Activated naive CD8-positive, alpha-beta T cell treated with anti-CD3 and anti-CD28 coated beads, Interleukin-2, amount 50 U/mL, for 24 hours (primary cell): ENCODE measurements around the gene TOLLIP.
A peak's percentile ranks its signal among the peaks of the same experiment; 100 is the strongest.

ENCODE experiments used
- ATAC-seq: fragments of 150-1000 bp; cut with Tn5 transposase; one replicate; pipeline ENCODE4 v1.10.0; 2021
- DNase-seq: peaks from one replicate; pipeline ENCODE4 v3.0.0; 2021
- H3K27ac Mint-ChIP-seq: one replicate; pipeline ENCODE4 v1.8.0; 2021; ENCODE audit warnings: mild to moderate bottlenecking, mixed read lengths
- H3K27me3 Mint-ChIP-seq: one replicate; pipeline ENCODE4 v1.8.0; 2021; ENCODE audit warnings: mixed read lengths
- H3K36me3 Mint-ChIP-seq: one replicate; pipeline ENCODE4 v1.8.0; 2021; ENCODE audit warnings: low read depth, mixed read lengths
- H3K4me1 Mint-ChIP-seq: one replicate; pipeline ENCODE4 v1.8.0; 2021; ENCODE audit warnings: mixed read lengths
- H3K4me3 Mint-ChIP-seq: one replicate; pipeline ENCODE4 v1.8.0; 2021; ENCODE audit warnings: mild to moderate bottlenecking, moderate library complexity, mixed read lengths
- H3K9me3 Mint-ChIP-seq: one replicate; pipeline ENCODE4 v1.8.0; 2021; ENCODE audit warnings: mixed read lengths

TOLLIP gene

DNA sequence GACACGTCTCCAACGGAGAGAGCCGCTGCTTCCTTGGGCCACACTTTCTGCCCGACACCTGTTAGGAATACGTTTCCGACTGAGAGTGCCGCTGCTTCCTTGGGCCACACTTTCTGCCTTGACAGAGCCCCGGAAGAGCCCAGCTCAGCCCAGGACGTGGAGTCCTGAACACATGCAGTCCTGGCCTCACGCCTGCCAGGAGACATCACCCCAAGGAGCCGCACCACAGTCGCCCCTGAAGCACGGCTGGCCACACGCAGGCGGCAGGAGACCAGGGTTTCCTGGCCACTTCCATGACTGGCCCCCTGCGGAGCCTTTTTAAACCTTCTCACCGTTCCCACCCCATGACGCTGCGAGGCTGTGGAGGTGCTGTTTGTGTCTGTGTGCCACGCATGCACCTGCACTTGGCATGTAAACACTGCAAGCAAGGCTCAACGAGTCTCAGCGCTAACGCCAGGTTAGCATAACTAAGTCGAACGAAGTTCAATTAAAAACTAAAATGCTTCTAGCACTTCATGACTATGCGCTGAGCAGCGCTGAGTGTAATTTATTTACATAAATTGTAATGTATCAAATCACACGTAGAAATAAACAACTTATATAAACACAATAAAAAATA is 8.8 kb downstream of the TOLLIP start:
- Mint-ChIP-seq H3K36me3 (no peaks in the 10 kb centered on the region), H3K9me3 (no peaks in the 10 kb centered on the region), H3K27ac (no peak overlapping the region), H3K4me3 (no peak overlapping the region), H3K27me3 (no peaks in the 10 kb centered on the region), H3K4me1 (peaks cover 2% of the 10 kb centered on the region)
- DNase-seq (no peak), ATAC-seq (no peak)

DNA sequence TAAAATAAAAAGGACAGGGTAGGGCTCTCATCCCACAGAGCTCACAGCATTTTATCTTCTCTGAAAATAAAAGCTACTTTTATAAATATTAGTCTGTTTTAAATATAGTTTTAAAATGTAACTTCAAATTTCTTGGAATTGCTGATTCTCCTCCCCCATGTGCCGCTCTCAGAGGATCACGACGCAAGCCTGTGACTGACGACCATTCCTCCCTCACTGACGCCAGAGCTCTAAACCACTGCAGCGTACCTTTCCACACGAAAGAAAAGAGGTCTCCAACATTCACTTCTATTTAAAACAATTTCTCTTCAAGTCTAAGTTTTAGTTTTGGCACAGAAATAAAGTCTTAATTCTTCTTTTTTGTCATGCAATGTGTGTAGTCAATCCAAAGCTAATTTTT is 9.3 kb downstream of the TOLLIP start:
- Mint-ChIP-seq H3K9me3 (no peaks in the 10 kb centered on the region), H3K27ac (no peak overlapping the region), H3K27me3 (no peaks in the 10 kb centered on the region), H3K4me1 (peaks cover 2% of the 10 kb centered on the region), H3K36me3 (no peaks in the 10 kb centered on the region), H3K4me3 (no peak overlapping the region)
- ATAC-seq (no peak), DNase-seq (no peak)

DNA sequence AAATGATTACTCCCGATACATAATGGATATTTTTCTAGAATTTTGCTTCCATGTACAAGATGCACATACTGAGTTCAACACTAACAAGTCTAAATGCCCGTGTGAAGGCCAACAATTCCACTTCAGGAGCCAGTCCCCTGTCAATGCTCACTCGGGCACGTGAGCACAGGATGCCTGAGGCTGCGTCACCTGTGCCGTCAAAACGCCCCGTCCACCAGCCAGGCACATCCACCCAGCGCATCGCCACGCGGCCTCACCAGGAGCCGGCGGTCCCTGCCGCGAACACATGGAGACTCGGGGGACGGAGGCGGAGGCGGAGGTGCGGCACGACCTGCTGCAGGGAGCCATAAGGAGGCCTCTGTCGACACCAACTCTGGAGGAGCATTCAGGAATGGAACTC is 9.8 kb downstream of the TOLLIP start:
- no peaks in the 10 kb centered on the region for H3K9me3 Mint-ChIP-seq
- DNase-seq = no peak
- H3K27me3 Mint-ChIP-seq = no peaks in the 10 kb centered on the region
- no peak overlapping the region for H3K4me3 Mint-ChIP-seq
- ATAC-seq = no peak
- peaks cover 2% of the 10 kb centered on the region for H3K4me1 Mint-ChIP-seq
- H3K36me3 Mint-ChIP-seq = no peaks in the 10 kb centered on the region
- H3K27ac Mint-ChIP-seq = no peak overlapping the region

DNA sequence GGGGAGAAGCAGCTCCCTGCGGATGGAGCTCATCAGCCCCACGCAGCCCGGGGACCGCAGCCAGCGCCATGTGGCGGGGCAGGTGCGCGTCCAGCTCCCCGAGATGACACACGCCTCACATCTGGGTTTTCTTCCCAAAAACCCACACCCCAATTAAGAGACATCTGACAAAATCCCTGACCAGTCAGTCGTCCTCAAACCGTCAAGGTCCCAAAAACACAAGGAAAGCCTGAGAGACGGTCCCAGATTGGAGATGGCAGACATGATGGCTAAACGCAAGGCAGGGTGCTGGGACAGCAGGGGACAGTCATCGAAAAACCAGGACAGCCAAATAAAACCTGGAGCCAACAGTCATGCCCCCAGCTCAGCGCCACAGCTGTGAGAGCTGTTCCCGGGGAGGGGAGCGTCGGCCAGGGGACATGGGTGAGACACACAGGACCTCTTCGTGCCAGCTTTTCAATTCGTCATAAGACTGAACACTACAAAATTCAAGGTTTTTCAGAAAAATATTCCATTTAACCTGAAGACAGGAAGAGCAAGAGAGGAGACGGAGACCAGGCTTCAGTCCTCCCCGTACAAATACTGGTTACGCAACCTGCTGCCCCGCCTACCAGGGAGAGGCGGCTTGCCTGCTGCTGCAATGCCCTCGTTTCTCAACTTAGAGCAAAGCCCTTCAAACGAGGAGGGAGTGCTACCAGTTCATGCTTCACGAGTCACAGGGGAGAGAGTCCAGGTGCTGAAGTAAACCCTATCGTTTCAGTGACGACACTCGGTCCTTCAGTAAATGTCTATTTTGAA is 10.5 kb downstream of the TOLLIP start:
- Mint-ChIP-seq H3K27me3 (no peaks in the 10 kb centered on the region), H3K36me3 (no peaks in the 10 kb centered on the region), H3K4me1 (peaks cover 2% of the 10 kb centered on the region), H3K9me3 (no peaks in the 10 kb centered on the region), H3K4me3 (no peak overlapping the region), H3K27ac (no peak overlapping the region)
- DNase-seq (no peak), ATAC-seq (no peak)

DNA sequence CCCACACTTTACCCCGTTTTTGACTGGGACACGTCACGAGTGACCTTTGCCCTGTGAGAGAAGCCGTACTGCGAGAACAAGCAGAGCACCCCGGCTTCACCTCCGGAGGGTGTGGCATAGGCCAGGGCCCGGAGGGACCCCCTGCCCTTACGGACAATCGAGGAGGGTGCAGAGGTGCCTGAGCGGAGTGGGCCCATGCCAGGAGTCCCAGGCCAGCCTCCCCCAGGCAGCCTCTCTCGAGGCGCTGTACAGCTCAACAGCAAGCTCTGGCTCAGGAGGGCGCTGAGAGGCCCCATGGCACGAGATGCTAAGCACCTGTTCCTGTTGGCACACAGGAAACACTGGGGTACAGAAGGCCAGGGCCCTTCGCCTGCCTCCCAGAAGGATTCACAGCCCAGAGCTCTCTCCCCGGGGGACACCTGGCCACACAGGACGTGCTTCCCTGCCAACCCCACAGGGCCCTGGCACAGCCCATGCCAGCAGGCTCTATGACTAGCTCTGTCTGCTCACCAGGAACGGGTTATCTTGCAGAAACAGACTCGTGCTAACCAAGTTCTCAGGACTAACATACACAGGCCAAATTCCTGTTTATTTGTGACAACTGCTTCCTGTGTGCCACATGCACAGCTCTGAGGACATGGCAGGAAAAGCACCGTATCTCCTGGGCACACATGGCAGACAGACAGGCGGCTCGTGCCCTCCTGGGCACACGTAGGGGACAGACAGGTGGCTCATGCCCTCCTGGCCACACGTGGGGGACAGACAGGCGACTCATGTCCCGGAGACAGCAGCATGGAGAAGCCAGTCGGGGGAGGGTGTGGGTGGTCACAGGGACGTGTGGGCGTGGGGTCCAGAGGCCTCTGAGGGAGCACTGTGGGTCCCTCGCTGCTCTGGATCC is 11.6 kb downstream of the TOLLIP start:
- H3K36me3 Mint-ChIP-seq = no peaks in the 10 kb centered on the region
- no peak for ATAC-seq

DNA sequence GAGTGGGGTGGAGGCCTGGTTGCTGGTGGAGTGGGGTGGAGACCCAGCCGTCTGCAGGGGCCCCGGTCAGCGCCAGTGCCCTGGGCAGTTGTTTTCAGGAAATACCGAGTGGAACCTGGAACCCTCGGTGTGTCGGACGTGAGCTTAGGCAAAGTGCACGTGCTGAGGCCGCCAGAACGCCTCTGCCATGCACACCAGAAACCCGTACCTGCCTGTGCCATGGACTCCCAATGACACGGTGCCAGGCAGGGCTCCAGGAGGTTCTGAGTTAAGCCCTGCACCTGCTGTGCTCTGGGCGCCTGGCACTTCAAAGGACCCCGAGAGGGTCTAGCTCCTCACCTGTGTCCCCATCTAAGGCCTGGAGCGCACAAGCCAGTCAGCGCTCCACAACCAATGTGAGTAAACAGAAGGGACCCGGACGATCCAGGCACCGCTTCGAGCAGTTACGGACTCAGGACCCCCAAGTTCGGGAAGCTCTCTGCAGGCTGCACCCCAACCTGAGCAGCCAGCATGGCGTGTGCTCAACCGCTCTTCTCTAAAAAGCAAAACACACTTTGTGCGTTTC is 12.3 kb downstream of the TOLLIP start:
- no peak for ATAC-seq
- Mint-ChIP-seq H3K27ac (no peak overlapping the region), H3K36me3 (peaks cover 4% of the 10 kb centered on the region), H3K9me3 (no peaks in the 10 kb centered on the region), H3K4me3 (no peak overlapping the region), H3K27me3 (no peaks in the 10 kb centered on the region), H3K4me1 (peaks cover 2% of the 10 kb centered on the region)
- DNase-seq = no peak

More for the DNA sequence above, 11.6 kb downstream of the TOLLIP start:
- Mint-ChIP-seq H3K27ac (no peak overlapping the region), H3K4me1 (peaks cover 2% of the 10 kb centered on the region), H3K9me3 (no peaks in the 10 kb centered on the region), H3K27me3 (no peaks in the 10 kb centered on the region), H3K4me3 (no peak overlapping the region)
- no peak for DNase-seq

DNA sequence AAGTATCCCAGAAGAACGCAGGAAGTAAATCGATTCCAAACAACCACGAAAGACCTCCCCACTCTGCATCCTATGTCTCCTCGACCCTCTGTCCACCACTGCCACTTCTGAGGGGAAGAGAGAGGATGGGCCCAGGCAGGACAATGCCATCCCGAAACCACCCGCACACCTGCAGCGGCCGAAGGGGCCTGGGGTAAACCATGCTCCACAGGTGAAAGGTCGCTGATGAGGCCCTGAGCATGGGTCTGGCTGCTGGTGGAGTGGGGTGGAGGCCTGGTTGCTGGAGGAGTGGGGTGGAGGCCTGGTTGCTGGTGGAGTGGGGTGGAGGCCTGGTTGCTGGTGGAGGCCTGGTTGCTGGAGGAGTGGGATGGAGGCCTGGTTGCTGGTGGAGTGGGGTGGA is 13.1 kb downstream of the TOLLIP start:
- Mint-ChIP-seq H3K36me3 (peaks cover 6% of the 10 kb centered on the region), H3K27ac (no peak overlapping the region), H3K9me3 (no peaks in the 10 kb centered on the region), H3K4me3 (no peak overlapping the region), H3K27me3 (no peaks in the 10 kb centered on the region), H3K4me1 (no peaks in the 10 kb centered on the region)
- no peak for DNase-seq
- no peak for ATAC-seq

DNA sequence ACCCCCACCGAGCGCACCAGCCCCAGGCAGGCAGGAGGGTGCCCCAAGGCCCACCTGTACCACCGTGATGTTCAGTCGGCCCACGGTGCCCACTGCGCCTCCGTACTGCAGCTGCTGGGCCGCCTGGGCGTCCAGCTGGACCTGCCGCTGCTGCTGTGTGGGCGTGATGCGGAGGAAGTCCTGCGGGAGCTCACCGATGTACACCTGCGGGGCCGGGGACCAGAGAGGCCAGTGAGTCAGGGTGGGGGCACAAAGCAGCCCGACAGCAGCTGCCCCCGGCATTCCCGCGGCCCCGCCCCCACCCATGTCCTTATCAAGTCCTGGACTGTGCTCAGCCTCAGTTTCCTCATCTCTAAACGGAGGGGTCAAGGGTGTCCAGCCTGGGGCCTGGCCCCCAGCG is 13.8 kb downstream of the TOLLIP start:
- no peak for DNase-seq
- Mint-ChIP-seq H3K4me3 (no peak overlapping the region), H3K27me3 (no peaks in the 10 kb centered on the region), H3K4me1 (no peaks in the 10 kb centered on the region), H3K9me3 (no peaks in the 10 kb centered on the region), H3K27ac (no peak overlapping the region), H3K36me3 (peaks cover 10% of the 10 kb centered on the region)
- ATAC-seq = no peak

DNA sequence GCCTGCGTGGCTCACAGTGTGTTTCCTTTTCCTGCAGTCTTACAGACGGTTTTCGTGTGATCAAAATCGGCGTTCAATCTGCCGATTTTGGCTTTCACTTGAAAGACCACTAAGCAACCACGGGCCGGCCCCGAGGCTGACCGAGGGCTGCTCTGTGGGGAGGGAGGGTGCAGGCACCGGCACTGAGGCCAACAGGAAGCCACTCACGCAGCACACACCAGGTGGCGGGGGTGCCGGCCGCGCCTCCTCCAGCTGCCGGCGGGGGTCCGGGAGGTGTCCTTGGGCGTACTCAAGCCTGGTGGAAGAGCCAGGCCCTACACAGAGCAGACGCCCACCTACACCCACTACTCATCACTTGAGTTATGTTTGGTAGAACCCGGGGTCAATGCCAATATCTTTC is 14.3 kb downstream of the TOLLIP start:
- Mint-ChIP-seq H3K4me1 (no peaks in the 10 kb centered on the region), H3K36me3 (peaks cover 10% of the 10 kb centered on the region), H3K9me3 (no peaks in the 10 kb centered on the region)

DNA sequence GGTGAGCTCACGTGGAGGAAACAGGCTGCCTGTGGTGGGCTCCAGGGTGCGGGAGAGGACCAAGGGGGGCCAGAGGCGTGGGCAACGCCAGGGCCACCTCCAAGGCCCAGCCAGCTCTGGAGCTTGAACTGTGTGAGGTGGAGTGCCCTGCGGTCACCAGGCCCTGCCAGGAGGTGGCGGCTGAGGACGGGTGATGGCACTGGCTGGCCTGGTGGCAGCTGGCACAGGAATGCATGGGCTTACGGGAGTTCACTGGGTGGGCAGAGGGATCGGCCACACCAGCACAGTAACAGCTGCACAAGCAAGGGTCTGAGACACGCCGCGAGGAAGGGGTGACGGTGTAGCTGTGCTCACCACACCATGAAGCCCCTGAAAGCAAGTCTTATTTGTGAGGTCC is 15.8 kb downstream of the TOLLIP start:
- Mint-ChIP-seq H3K27me3 (no peaks in the 10 kb centered on the region), H3K4me3 (no peak overlapping the region), H3K9me3 (no peaks in the 10 kb centered on the region), H3K4me1 (no peaks in the 10 kb centered on the region), H3K27ac (no peak overlapping the region), H3K36me3 (peaks cover 11% of the 10 kb centered on the region)
- ATAC-seq (peak; percentile 36), DNase-seq (peak; percentile 28)

More for the DNA sequence above, 14.3 kb downstream of the TOLLIP start:
- Mint-ChIP-seq H3K4me3 (no peak overlapping the region), H3K27me3 (no peaks in the 10 kb centered on the region), H3K27ac (no peak overlapping the region)
- DNase-seq (no peak), ATAC-seq (peak; percentile 8)

DNA sequence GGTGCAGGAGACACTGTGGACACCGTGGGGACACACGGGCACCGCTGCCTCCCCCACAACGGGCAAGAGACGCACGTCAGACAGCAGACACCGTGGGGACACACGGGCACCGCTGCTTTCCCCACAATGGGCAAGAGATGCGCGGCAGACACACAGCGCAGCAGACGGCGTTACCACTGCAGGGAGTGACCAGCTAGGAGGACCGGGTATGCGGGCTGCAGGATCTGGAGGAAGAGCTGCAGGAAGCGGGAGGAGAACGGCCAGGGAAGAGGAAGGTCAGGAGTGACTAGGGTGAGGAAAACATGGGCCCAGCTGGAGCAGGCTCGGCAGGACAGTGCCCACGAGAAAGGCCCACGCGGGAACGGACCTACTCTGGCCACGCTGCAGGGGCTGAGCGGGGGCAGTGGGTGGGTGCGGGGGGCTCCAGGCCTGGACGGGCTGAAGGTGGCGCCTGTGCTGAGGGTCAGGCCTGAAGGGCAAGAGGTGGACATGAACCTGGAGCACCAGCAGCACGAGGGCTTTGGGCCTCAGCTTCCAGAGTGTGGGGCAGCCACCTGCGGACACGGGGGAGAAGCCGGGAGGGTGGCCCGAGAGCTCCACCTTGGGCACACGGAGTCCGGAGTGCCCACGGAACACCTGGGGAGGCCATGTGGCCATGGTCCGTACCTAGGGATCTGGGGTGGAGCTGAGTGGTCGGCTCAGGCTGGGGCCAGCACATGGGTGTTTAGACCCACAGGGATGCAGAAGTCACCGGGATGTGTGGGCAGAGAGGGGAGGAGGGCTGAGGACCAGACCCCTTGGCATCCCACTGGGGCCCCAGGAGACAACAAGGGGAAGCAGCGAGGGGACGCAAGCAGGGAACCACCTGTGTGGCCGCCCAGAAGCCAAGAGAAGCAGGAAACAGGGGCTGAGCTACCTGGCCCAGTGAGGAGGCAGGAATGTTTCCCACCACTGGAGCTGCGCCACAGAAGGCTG is 16.5 kb downstream of the TOLLIP start:
- H3K4me1 Mint-ChIP-seq = no peaks in the 10 kb centered on the region
- no peak overlapping the region for H3K4me3 Mint-ChIP-seq
- H3K9me3 Mint-ChIP-seq = no peaks in the 10 kb centered on the region
- DNase-seq (no peak), ATAC-seq (no peak)
- peaks cover 11% of the 10 kb centered on the region for H3K36me3 Mint-ChIP-seq
- no peak overlapping the region for H3K27ac Mint-ChIP-seq
- no peaks in the 10 kb centered on the region for H3K27me3 Mint-ChIP-seq

DNA sequence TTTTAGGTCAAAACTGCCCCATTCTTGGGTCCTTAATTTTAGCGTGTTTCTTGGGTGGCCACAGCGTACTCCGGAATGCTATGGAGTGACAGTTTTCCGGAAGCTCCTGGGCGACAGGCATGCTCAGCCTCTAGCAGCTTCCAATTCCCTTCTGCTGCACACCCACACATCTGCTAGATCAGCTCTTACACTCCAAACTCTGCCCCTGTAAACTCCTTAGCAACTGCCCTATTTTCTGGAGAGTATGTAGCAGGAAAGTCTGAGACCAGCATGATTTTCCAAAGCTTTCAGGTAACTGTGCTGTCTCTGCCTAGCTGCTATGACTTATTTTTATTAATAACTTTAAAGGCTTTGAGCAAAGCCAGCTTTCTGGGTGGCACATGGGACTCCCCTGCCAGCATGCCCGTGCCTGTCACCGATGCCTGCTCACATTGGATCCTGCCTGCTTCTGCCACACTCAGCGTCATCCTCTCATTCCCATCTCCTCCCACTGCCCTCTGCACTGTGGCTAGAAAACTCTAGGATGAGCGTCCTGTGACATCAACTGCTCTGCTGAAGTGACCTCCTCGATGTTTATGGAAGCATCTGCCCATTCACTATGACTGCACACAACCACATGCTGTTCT is 17.3 kb downstream of the TOLLIP start:
- H3K27me3 Mint-ChIP-seq = no peaks in the 10 kb centered on the region
- H3K27ac Mint-ChIP-seq = no peak overlapping the region
- H3K4me3 Mint-ChIP-seq = no peak overlapping the region
- no peaks in the 10 kb centered on the region for H3K4me1 Mint-ChIP-seq
- ATAC-seq (no peak), DNase-seq (no peak)
- H3K36me3 Mint-ChIP-seq = peaks cover 13% of the 10 kb centered on the region
- no peaks in the 10 kb centered on the region for H3K9me3 Mint-ChIP-seq

DNA sequence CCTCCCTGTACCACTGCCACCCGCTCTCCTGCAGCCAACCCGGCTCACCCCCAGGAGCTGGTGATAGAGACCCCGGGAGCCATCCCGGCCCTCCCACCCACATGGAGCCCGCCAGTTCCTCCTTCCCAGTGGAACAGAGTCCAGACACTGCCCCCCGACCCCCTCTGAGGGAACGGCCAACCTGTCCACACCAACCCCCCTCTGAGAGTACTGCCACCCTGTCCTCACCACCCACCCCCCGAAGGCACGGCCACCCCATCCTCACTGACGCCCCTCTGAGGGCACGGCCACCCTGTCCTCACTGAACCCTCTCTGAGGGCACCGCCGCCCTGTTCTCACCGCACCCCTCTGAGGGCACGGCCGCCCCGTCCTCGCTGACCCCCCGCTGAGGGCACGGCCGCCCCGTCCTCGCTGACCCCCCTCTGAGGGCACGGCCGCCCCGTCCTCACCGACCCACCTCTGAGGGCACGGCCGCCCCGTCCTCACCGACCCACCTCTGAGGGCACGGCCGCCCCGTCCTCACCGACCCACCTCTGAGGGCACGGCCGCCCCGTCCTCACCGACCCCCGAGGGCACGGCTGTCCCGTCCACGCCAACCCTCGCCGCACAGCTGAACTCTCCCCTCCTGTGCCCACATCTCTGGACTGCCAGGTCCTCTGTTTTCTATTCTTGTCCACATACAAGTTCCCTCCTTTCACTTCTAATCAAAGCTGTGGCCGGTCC is 18.0 kb downstream of the TOLLIP start:
- no peak overlapping the region for H3K4me3 Mint-ChIP-seq
- ATAC-seq (no peak), DNase-seq (no peak)
- no peaks in the 10 kb centered on the region for H3K9me3 Mint-ChIP-seq
- no peak overlapping the region for H3K27ac Mint-ChIP-seq
- H3K36me3 Mint-ChIP-seq = peaks cover 18% of the 10 kb centered on the region
- no peaks in the 10 kb centered on the region for H3K27me3 Mint-ChIP-seq
- H3K4me1 Mint-ChIP-seq = no peaks in the 10 kb centered on the region
